HEK293T (cell line): ENCODE measurements around the gene PTEN.

Experiments
- ARNT ChIP-seq: fragments of 450-650 bp; IDR thresholded peaks from 2 replicates; pipeline ENCODE4 v1.6.1; 2017; ENCODE audit warnings: mild to moderate bottlenecking
- BHLHE40 ChIP-seq: fragments of 450-650 bp; IDR thresholded peaks from 2 replicates; pipeline ENCODE4 v1.6.1; 2016; ENCODE audit warnings: mild to moderate bottlenecking, moderate library complexity, borderline replicate concordance
- ELF4 ChIP-seq: fragments of 450-650 bp; IDR thresholded peaks from 2 replicates; pipeline ENCODE4 v1.6.1; 2017; ENCODE audit warnings: antibody characterized with exemption
- FOXA1 ChIP-seq: fragments of 450-650 bp; IDR thresholded peaks from 2 replicates; pipeline ENCODE4 v1.6.1; 2016; ENCODE audit warnings: mild to moderate bottlenecking
- FOXM1 ChIP-seq: fragments of 450-650 bp; IDR thresholded peaks from 2 replicates; pipeline ENCODE4 v1.6.1; 2017; ENCODE audit warnings: mild to moderate bottlenecking, borderline replicate concordance
- L3MBTL2 ChIP-seq: fragments of 450-650 bp; conservative IDR thresholded peaks from 2 replicates; pipeline ENCODE4 v1.6.1; 2016; ENCODE audit warnings: mild to moderate bottlenecking
- LEF1 ChIP-seq: fragments of 450-650 bp; IDR thresholded peaks from 2 replicates; pipeline ENCODE4 v1.6.1; 2017; ENCODE audit warnings: mild to moderate bottlenecking, borderline replicate concordance
- NFRKB ChIP-seq: fragments of 450-650 bp; IDR thresholded peaks from 2 replicates; pipeline ENCODE4 v1.6.1; 2016; ENCODE audit warnings: mild to moderate bottlenecking, moderate library complexity
- SP1 ChIP-seq: fragments of 450-650 bp; IDR thresholded peaks from 2 replicates; pipeline ENCODE4 v1.6.1; 2017
- SUZ12 ChIP-seq: fragments of 450-650 bp; IDR thresholded peaks from 2 replicates; pipeline ENCODE4 v1.6.1; 2016; ENCODE audit warnings: mild to moderate bottlenecking
- ZNF384 ChIP-seq: fragments of 450-650 bp; IDR thresholded peaks from 2 replicates; pipeline ENCODE4 v1.6.1; 2016

GRCh38 chr10:87895430-87895829 is 32.0 kb downstream of the PTEN start:
- no peak for TF ChIP-seq ELF4
- no peak for TF ChIP-seq SP1
- TF ChIP-seq L3MBTL2: no peak
- TF ChIP-seq NFRKB: no peak
- no peak for TF ChIP-seq FOXA1
- TF ChIP-seq BHLHE40: no peak
- no peak for TF ChIP-seq FOXM1
- no peak for TF ChIP-seq ARNT
- TF ChIP-seq ZNF384: no peak
- TF ChIP-seq SUZ12: no peak
- TF ChIP-seq LEF1: no peak
